A673 (cell line): ENCODE measurements around the gene MND1. TPM values are rescaled to one million over a fixed set of nuclear protein-coding genes. Genes with fewer than 3 reads are reported as not detected.
"Not testable (repeated sequence)": the region's sequence is repeated elsewhere in the genome, so short reads cannot be mapped to it uniquely, and the experiment has no call there.

Experiments used
- BruUV-seq: library from RNA; stranded (reverse); fragments of 400-500 nt; replicated peaks from 2 replicates; lab custom pipeline; 2021; lab: Mats Ljungman, UMichigan
- CTCF ChIA-PET: fragments of 300-600 bp; sonication (Branson Sonifier 250); formaldehyde crosslinking; loops from one replicate; lab custom pipeline; 2022; ENCODE audit warnings: antibody characterized with exemption; lab: Charles Lee
- POLR2A ChIA-PET: fragments of 300-600 bp; sonication (Branson Sonifier 250); formaldehyde crosslinking; loops from one replicate; lab custom pipeline; 2022; ENCODE audit warnings: antibody characterized with exemption; ENCODE audit not compliant: low non-redundant PET; lab: Charles Lee
- DNase-seq: peaks from one replicate; pipeline ENCODE4 v3.0.0-alpha.2; 2015; ENCODE audit warnings: low spot score
- H3K27ac ChIP-seq: fragments of 200-600 bp; sonication (generic); 2 replicates; pipeline ENCODE4 v1.5.1; 2016; ENCODE audit warnings: mixed run types, low read depth, mild to moderate bottlenecking, mixed read lengths, antibody characterized with exemption, low read length; ENCODE audit not compliant: poor library complexity, severe bottlenecking
- H3K27me3 ChIP-seq: fragments of 200-600 bp; sonication (generic); replicated peaks from 2 replicates; pipeline ENCODE4 v1.6.1; 2017; ENCODE audit warnings: mixed run types, low read depth, mild to moderate bottlenecking, mixed read lengths, antibody characterized with exemption, low read length; ENCODE audit not compliant: insufficient read depth, poor library complexity
- H3K36me3 ChIP-seq: fragments of 200-600 bp; sonication (generic); 2 replicates; pipeline ENCODE4 v1.6.1; 2016; ENCODE audit warnings: mixed run types, mild to moderate bottlenecking, mixed read lengths, antibody characterized with exemption, low read length; ENCODE audit not compliant: insufficient read depth, poor library complexity, severe bottlenecking
- H3K4me1 ChIP-seq: fragments of 200-600 bp; sonication (generic); 2 replicates; pipeline ENCODE4 v1.6.1; 2017; ENCODE audit warnings: mixed run types, mild to moderate bottlenecking, mixed read lengths, antibody characterized with exemption, low read length; ENCODE audit not compliant: insufficient read depth, poor library complexity, severe bottlenecking
- H3K4me3 ChIP-seq: fragments of 200-600 bp; sonication (generic); 2 replicates; pipeline ENCODE4 v1.5.1; 2016; ENCODE audit warnings: low read depth, mixed run types, mild to moderate bottlenecking, mixed read lengths, low read length; ENCODE audit not compliant: poor library complexity, severe bottlenecking
- H3K9me3 ChIP-seq: fragments of 200-600 bp; sonication (generic); 2 replicates; pipeline ENCODE4 v1.6.1; 2016; ENCODE audit warnings: mixed run types, low read depth, mild to moderate bottlenecking, mixed read lengths, antibody characterized with exemption, low read length; ENCODE audit not compliant: poor library complexity, severe bottlenecking
- EZH2 ChIP-seq: fragments of 200-600 bp; sonication (generic); IDR thresholded peaks from 2 replicates; pipeline ENCODE4 v1.6.1; 2017; ENCODE audit warnings: borderline replicate concordance, low read depth, mild to moderate bottlenecking, mixed read lengths, antibody characterized with exemption, low read length; ENCODE audit not compliant: poor library complexity, severe bottlenecking
- intact Hi-C: fragments of 100-400 bp; cut with micrococcal nuclease; formaldehyde crosslinking; loops from one replicate; pipeline ENCODE4 v1.10.0; 2022; ENCODE audit not compliant: unreplicated experiment
- total RNA-seq: library from RNA; stranded (reverse); gene quantifications from 2 replicates; pipeline ENCODE4 v1.2.3, GENCODE V29; 2021
- TF ChIP-seq, protein P1 (sequence below): fragments of 300-800, 200-600 bp; sonication (generic); conservative IDR thresholded peaks from 2 replicates; pipeline ENCODE4 v1.5.1; 2017; ENCODE audit warnings: low read depth, mild to moderate bottlenecking, antibody characterized with exemption, low read length, moderate library complexity, mixed read lengths

Gene MND1
- total RNA-seq, 1 experiment from 2014 or later = 43.7 TPM

DNA sequence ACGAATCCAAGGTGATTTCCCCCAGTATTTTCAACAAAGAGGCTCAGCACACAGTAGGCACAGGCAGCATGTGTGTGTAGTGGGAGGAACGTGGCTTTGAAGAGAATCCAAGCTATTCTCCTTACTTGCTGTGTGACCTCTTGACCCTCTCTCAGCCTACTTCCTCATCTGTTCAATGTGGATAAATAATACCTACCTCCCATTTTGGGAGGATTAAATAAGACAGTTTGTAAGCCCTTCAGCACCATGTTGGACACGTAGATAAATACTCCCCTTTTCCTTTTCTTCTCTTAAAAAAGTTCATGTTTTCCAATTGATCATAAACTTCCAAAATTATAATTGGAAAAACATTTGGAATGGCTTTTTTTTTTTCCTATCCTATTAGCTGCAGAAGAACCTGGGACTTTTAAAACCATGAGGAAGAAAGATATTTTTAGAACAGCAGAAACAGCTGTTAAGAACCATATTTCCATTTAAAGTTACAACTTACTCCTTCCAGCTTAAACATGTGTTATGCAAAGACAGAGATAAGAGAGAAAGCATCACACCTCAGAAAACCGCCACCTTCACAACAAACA, 65.5 kb downstream of the MND1 start:
- Histone ChIP-seq H3K27me3 (no peaks in the 10 kb centered on the region), H3K27ac (no peak overlapping the region), H3K4me3 (no peak overlapping the region), H3K36me3 (peaks cover 5% of the 10 kb centered on the region), H3K4me1 (peaks cover 4% of the 10 kb centered on the region), H3K9me3 (no peaks in the 10 kb centered on the region)
- no peak for DNase-seq
- ChIA-PET CTCF (no interaction called here), POLR2A (no interaction called here)
- BruUV-seq = no TSS peak
- TF ChIP-seq EZH2 = no peak
- TF ChIP-seq, protein P1, sequence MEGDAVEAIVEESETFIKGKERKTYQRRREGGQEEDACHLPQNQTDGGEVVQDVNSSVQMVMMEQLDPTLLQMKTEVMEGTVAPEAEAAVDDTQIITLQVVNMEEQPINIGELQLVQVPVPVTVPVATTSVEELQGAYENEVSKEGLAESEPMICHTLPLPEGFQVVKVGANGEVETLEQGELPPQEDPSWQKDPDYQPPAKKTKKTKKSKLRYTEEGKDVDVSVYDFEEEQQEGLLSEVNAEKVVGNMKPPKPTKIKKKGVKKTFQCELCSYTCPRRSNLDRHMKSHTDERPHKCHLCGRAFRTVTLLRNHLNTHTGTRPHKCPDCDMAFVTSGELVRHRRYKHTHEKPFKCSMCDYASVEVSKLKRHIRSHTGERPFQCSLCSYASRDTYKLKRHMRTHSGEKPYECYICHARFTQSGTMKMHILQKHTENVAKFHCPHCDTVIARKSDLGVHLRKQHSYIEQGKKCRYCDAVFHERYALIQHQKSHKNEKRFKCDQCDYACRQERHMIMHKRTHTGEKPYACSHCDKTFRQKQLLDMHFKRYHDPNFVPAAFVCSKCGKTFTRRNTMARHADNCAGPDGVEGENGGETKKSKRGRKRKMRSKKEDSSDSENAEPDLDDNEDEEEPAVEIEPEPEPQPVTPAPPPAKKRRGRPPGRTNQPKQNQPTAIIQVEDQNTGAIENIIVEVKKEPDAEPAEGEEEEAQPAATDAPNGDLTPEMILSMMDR = no peak
- intact Hi-C loops = no loop called here

DNA sequence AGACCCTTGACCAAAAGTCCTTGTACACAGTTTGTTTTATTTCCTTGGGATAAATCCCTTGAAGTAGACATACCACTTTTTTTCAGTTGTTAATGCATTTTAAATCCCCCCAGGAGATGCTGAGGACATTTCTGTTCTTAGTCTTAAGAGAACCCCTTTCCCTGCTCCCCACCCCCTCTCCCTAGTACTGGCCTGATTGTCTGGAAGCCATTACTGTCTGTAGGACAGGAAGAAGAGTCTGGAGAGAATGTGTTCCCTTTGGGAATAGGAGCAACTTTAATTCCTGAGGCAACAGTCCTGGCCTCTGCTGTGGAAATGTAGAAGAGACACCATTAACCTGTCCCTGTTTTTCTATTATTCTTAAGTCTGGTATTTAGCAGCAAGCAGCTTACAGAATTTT, 69.4 kb downstream of the MND1 start:
- H3K4me3 ChIP-seq = no peak overlapping the region
- POLR2A ChIA-PET = no interaction called here
- no TSS peak for BruUV-seq
- H3K4me1 ChIP-seq = peaks cover 8% of the 10 kb centered on the region
- no peaks in the 10 kb centered on the region for H3K9me3 ChIP-seq
- peaks cover 5% of the 10 kb centered on the region for H3K36me3 ChIP-seq
- DNase-seq = peak; percentile 15
- TF ChIP-seq, protein P1 = no peak
- no peak for TF ChIP-seq EZH2
- no peaks in the 10 kb centered on the region for H3K27me3 ChIP-seq
- intact Hi-C loops = no loop called here
- H3K27ac ChIP-seq = no peak overlapping the region
- CTCF ChIA-PET = no interaction called here

DNA sequence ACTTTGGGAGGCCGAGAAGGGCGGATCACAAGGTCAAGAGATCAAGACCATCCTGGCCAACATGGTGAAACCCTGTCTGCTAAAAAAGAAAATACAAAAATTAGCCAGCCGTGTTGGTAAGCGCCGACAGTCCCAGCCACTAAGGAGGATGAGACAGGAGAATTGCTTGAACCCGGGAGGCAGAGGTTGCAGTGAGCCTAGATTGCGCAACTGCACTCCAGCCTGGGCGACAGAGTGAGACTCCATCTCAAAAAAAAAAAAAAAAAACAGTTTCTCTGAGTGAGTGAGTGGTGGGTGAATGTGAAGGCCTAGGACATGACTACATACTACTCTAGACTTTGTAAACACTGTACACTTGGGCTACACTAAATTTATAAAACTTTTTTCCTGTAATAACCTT, 72.0 kb downstream of the MND1 start:
- POLR2A ChIA-PET, CTCF ChIA-PET, H3K27ac ChIP-seq: not testable (repeated sequence)

DNA sequence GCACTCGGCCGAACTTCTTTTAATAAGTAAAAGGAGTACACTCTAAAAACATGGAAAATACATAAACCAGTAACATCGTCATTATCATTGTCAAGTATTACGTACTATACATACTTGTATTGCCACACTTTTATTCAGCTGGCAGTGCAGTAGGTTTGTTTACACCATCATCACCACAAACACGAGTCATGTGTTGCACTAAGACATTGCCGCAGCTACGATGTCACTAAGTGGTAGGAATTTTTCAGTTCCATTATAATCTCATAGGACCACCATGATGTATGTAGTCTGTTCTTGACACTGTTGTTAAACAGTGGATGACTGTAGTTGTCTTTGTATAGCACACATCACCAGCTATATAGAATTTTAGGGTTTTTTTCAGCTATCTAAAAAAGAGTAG, 73.6 kb downstream of the MND1 start:
- TF ChIP-seq EZH2 = no peak
- TF ChIP-seq, protein P1 = no peak
- ChIA-PET POLR2A (no interaction called here), CTCF (no interaction called here)

More for the DNA sequence above, 72.0 kb downstream of the MND1 start:
- H3K4me3 ChIP-seq, H3K4me1 ChIP-seq, DNase-seq, BruUV-seq, H3K27me3 ChIP-seq, H3K9me3 ChIP-seq, H3K36me3 ChIP-seq: not testable (repeated sequence)
- intact Hi-C loops = loop anchor here (5.0 kb wide), 1 partner anchor 69 kb away; no protein-coding TSS in a partner anchor

More for the DNA sequence above, 73.6 kb downstream of the MND1 start:
- no peaks in the 10 kb centered on the region for H3K36me3 ChIP-seq
- intact Hi-C loops = loop anchor here (5.0 kb wide), 1 partner anchor 71 kb away; no protein-coding TSS in a partner anchor
- H3K4me3 ChIP-seq = no peak overlapping the region
- H3K4me1 ChIP-seq = peaks cover 8% of the 10 kb centered on the region
- no peaks in the 10 kb centered on the region for H3K27me3 ChIP-seq
- DNase-seq = no peak
- peak overlapping the region; percentile 14 for H3K27ac ChIP-seq
- no TSS peak for BruUV-seq
- H3K9me3 ChIP-seq = no peaks in the 10 kb centered on the region
